SK-N-SH (cell line): ENCODE data around the gene SLC25A20. TPM values are rescaled to one million over a fixed set of nuclear protein-coding genes. Genes with fewer than 3 reads are reported as not detected.
"Not testable (repeated sequence)": the region's sequence is repeated elsewhere in the genome, so short reads cannot be mapped to it uniquely, and the experiment has no call there.

Experiments used
- CTCF ChIA-PET: fragments of 300-600, 350-600 bp; formaldehyde crosslinking; extraction: SDS; loops from one replicate; lab custom pipeline; 2021; lab: Yijun Ruan, JAX
- POLR2A ChIA-PET: fragments of 350-600 bp; sonication (Branson Sonifier 250); formaldehyde crosslinking; extraction: SDS; loops from one replicate; lab custom pipeline; 2020; ENCODE audit warnings: antibody characterized with exemption, inconsistent platforms; lab: Yijun Ruan, JAX
- DNase-seq: peaks from one replicate; pipeline ENCODE4 v3.0.0; 2012
- H2AFZ ChIP-seq: fragments of 200-600 bp; sonication (generic); 2 replicates; pipeline ENCODE4 v1.8.1; 2016; ENCODE audit warnings: antibody characterized with exemption, mild to moderate bottlenecking, low read depth
- H3F3A ChIP-seq: fragments of 200-600 bp; sonication (generic); replicated peaks from 2 replicates; pipeline ENCODE3; 2016; ENCODE audit warnings: antibody characterized with exemption, mild to moderate bottlenecking; ENCODE audit not compliant: insufficient read depth
- H3K27ac ChIP-seq, 2 experiments: fragments of 200-500 bp in 1 of 2; fragments of 200-600 bp in 1 of 2; sonication (Bioruptor generic) in 1 of 2; sonication (generic), shearing (Covaris generic) in 1 of 2; 2 replicates each; pipeline versions ENCODE4 v1.5.1 to v1.6.1; 2014 to 2016; ENCODE audit warnings: low read depth in 2 of 2, inconsistent platforms in 1 of 2, low read length in 1 of 2, mild to moderate bottlenecking in 1 of 2, mixed read lengths in 1 of 2
- H3K27me3 ChIP-seq: fragments of 200-600 bp; sonication (generic), shearing (Covaris generic); 2 replicates; pipeline ENCODE4 v1.6.1; 2016; ENCODE audit warnings: mixed run types; ENCODE audit not compliant: insufficient read depth
- H3K36me3 ChIP-seq, 2 experiments: fragments of 200-500 bp in 1 of 2; fragments of 200-600 bp in 1 of 2; sonication (Bioruptor generic) in 1 of 2; sonication (generic) in 1 of 2; replicated peaks in 1 of 2; 2 replicates each; pipeline versions ENCODE3 to v1.5.1; 2014 to 2016; ENCODE audit warnings: low read length in 1 of 2, mild to moderate bottlenecking in 1 of 2; ENCODE audit not compliant: insufficient read depth in 2 of 2, control insufficient read depth in 1 of 2
- H3K4me1 ChIP-seq, 2 experiments: fragments of 200-500 bp in 1 of 2; fragments of 200-600 bp in 1 of 2; sonication (Bioruptor generic) in 1 of 2; sonication (generic), shearing (Covaris generic) in 1 of 2; 2 replicates each; pipeline versions ENCODE4 v1.5.1 to v1.6.1; 2014 to 2016; ENCODE audit warnings: low read depth in 1 of 2, low read length in 1 of 2, mixed run types in 1 of 2; ENCODE audit not compliant: insufficient read depth in 2 of 2, control insufficient read depth in 1 of 2
- H3K4me2 ChIP-seq: fragments of 200-600 bp; sonication (generic), shearing (Covaris generic); 2 replicates; pipeline ENCODE4 v1.6.1; 2017; ENCODE audit warnings: mixed run types
- H3K4me3 ChIP-seq, 2 experiments: fragments of 200-500 bp in 1 of 2; fragments of 200-600 bp in 1 of 2; sonication (Bioruptor generic) in 1 of 2; sonication (generic), shearing (Covaris generic) in 1 of 2; 2 replicates each; pipeline versions ENCODE4 v1.5.1 to v1.8.1; 2014 to 2016; ENCODE audit warnings: low read depth in 2 of 2, inconsistent platforms in 1 of 2, low read length in 1 of 2, mild to moderate bottlenecking in 1 of 2, mixed read lengths in 1 of 2, moderate library complexity in 1 of 2
- H3K79me2 ChIP-seq: fragments of 200-600 bp; sonication (generic); 2 replicates; pipeline ENCODE4 v1.8.1; 2017; ENCODE audit warnings: mild to moderate bottlenecking; ENCODE audit not compliant: insufficient read depth
- H3K9ac ChIP-seq: fragments of 200-600 bp; sonication (generic); 2 replicates; pipeline ENCODE4 v1.6.1; 2017; ENCODE audit warnings: mixed run types
- H3K9me2 ChIP-seq: fragments of 200-600 bp; sonication (generic); 2 replicates; pipeline ENCODE4 v1.6.1; 2017; ENCODE audit warnings: mixed run types
- H3K9me3 ChIP-seq: fragments of 200-600 bp; sonication (generic); 2 replicates; pipeline ENCODE4 v1.6.1; 2017; ENCODE audit warnings: mixed run types, mild to moderate bottlenecking, moderate library complexity
- H4K20me1 ChIP-seq: fragments of 200-600 bp; sonication (generic); 2 replicates; pipeline ENCODE4 v1.6.1; 2017; ENCODE audit warnings: mild to moderate bottlenecking, mixed run types; ENCODE audit not compliant: insufficient read depth
- CTCF ChIP-seq: fragments of 200-600 bp; sonication (generic); IDR thresholded peaks from 2 replicates; pipeline ENCODE4 v1.6.1; 2017; ENCODE audit warnings: antibody characterized with exemption, mild to moderate bottlenecking, moderate library complexity
- EZH2phosphoT487 ChIP-seq: fragments of 200-600 bp; sonication (generic); IDR thresholded peaks from 2 replicates; pipeline ENCODE4 v1.6.1; 2017; ENCODE audit warnings: low read depth, mixed run types, mild to moderate bottlenecking, antibody characterized with exemption, moderate library complexity, borderline replicate concordance
- FOSL2 ChIP-seq: IDR thresholded peaks from 2 replicates; pipeline ENCODE4 v1.4.0; 2012; ENCODE audit warnings: low read depth, mild to moderate bottlenecking, moderate library complexity, borderline replicate concordance
- FOXM1 ChIP-seq: IDR thresholded peaks from 2 replicates; pipeline ENCODE4 v1.4.0; 2012; ENCODE audit warnings: low read depth, mild to moderate bottlenecking
- IRF3 ChIP-seq: fragments of 150-350 bp; IDR thresholded peaks from 2 replicates; pipeline ENCODE4 v1.6.1; 2016; ENCODE audit warnings: mild to moderate bottlenecking, low read depth, low read length
- MAX ChIP-seq: IDR thresholded peaks from 2 replicates; pipeline ENCODE4 v1.4.0; 2012; ENCODE audit warnings: low read depth
- MXI1 ChIP-seq: IDR thresholded peaks from 2 replicates; pipeline ENCODE4 v1.6.1; 2012; ENCODE audit warnings: mild to moderate bottlenecking, low read depth, low read length, improper control_type of control experiment
- NFIC ChIP-seq: IDR thresholded peaks from 2 replicates; pipeline ENCODE4 v1.4.0; 2012; ENCODE audit warnings: borderline replicate concordance
- PBX3 ChIP-seq: IDR thresholded peaks from 2 replicates; pipeline ENCODE4; 2012
- POLR2AphosphoS5 ChIP-seq: IDR thresholded peaks from 2 replicates; pipeline ENCODE4 v1.6.1; 2012; ENCODE audit warnings: low read depth, low read length
- RAD21 ChIP-seq: IDR thresholded peaks from 2 replicates; pipeline ENCODE4 v1.6.1; 2012; ENCODE audit warnings: mild to moderate bottlenecking, low read length
- RCOR1 ChIP-seq: fragments of 150-350 bp; IDR thresholded peaks from 2 replicates; pipeline ENCODE4 v1.6.1; 2017; ENCODE audit warnings: antibody characterized with exemption, low read length
- SMC3 ChIP-seq: IDR thresholded peaks from 2 replicates; pipeline ENCODE4 v1.6.1; 2012; ENCODE audit warnings: low read depth, low read length, improper control_type of control experiment
- TAF1 ChIP-seq: IDR thresholded peaks from 2 replicates; pipeline ENCODE4 v1.6.1; 2012; ENCODE audit warnings: low read depth, mild to moderate bottlenecking, low read length, moderate library complexity, borderline replicate concordance
- TCF12 ChIP-seq: IDR thresholded peaks from 2 replicates; pipeline ENCODE4 v1.4.0; 2012
- TEAD4 ChIP-seq: IDR thresholded peaks from 2 replicates; pipeline ENCODE4 v1.4.0; 2012; ENCODE audit warnings: mild to moderate bottlenecking, borderline replicate concordance; ENCODE audit not compliant: insufficient read depth
- WGBS: methylation state at CpG from one replicate; pipeline ENCODE4 v1.1.6; 2017; ENCODE audit warnings: low lambda C conversion rate; 5-methylcytosine and 5-hydroxymethylcytosine counted together
- polyA plus RNA-seq, 3 experiments: library from polyadenylated mRNA; depleted of rRNA; stranded (reverse); fragments of >200 nt; gene quantifications; 2 replicates each; pipeline ENCODE4 v1.2.3, GENCODE V29; 2012

SLC25A20 gene
- polyA plus RNA-seq, 1 of the 3 experiments (the other 2 are of a cell fraction): 30.3 TPM

- 100% methylated on average over 1 of the region's 1 CpG for WGBS
- no peaks in the 10 kb centered on the region for H3K27me3 ChIP-seq
- no peak for DNase-seq
- no peak overlapping the region for H3K4me2 ChIP-seq
- peaks cover 0 to 3% of the 10 kb centered on the region in 2 experiments; a peak in 1 of 4 replicates for H3K4me1 ChIP-seq
- H3K9ac ChIP-seq: no peak overlapping the region
- POLR2A ChIA-PET: no interaction called here
- H3K4me3 ChIP-seq: no peak overlapping the region
- CTCF ChIA-PET: interaction anchor here (0.7 kb wide), 1 partner anchor 58 kb away, joined by 3 read pairs; no protein-coding TSS in a partner anchor
- H3K36me3 ChIP-seq: no peaks in the 10 kb centered on the region
- no peaks in the 10 kb centered on the region for H3K9me2 ChIP-seq
- H3K27ac ChIP-seq: no peak overlapping the region
- TF ChIP-seq CTCF (no peak), RCOR1 (no peak), FOXM1 (no peak)
- peaks cover 22% of the 10 kb centered on the region for H3F3A ChIP-seq
- H2AFZ ChIP-seq: no peak overlapping the region
- H4K20me1 ChIP-seq: peaks cover 7% of the 10 kb centered on the region; the same call in 1 of the 2 replicates
- no peaks in the 10 kb centered on the region for H3K9me3 ChIP-seq
- peaks cover 19% of the 10 kb centered on the region for H3K79me2 ChIP-seq
These were observed 16.6 kb upstream of the SLC25A20 start for GRCh38 chr3:48915296-48915695.

- H3K4me2 ChIP-seq, H3K79me2 ChIP-seq, H2AFZ ChIP-seq, H3K9me3 ChIP-seq, H3K4me1 ChIP-seq, H3K9ac ChIP-seq, DNase-seq, CTCF ChIA-PET, H3K9me2 ChIP-seq, H3K36me3 ChIP-seq, H4K20me1 ChIP-seq, H3F3A ChIP-seq, H3K27ac ChIP-seq, H3K27me3 ChIP-seq, H3K4me3 ChIP-seq: not testable (repeated sequence)
- POLR2A ChIA-PET: interaction anchor here (0.7 kb wide), 1 partner anchor 193 kb away, joined by 3 read pairs; no protein-coding TSS in a partner anchor
- WGBS: 99% methylated on average over 13 of the region's 13 CpGs
These were observed 8.3 kb upstream of the SLC25A20 start for GRCh38 chr3:48907026-48907425.

- 95% methylated on average over 4 of the region's 4 CpGs for WGBS
- Histone ChIP-seq H3K4me1 (peaks cover 7 to 9% of the 10 kb centered on the region in 2 experiments; a peak in 1 of 4 replicates), H4K20me1 (no peaks in the 10 kb centered on the region), H3K27me3 (no peaks in the 10 kb centered on the region), H2AFZ (peak overlapping the region; percentile 95), H3K9ac (peak overlapping the region; percentile 39; the same call in 1 of the 2 replicates), H3K4me3 (peak overlapping the region; percentile 64 to 85), H3K9me2 (no peaks in the 10 kb centered on the region), H3K4me2 (peak overlapping the region; percentile 94), H3F3A (no peaks in the 10 kb centered on the region), H3K79me2 (no peaks in the 10 kb centered on the region), H3K27ac (peak overlapping the region; percentile 48 to 59; a peak in 3 of 4 replicates), H3K36me3 (no peaks in the 10 kb centered on the region), H3K9me3 (no peaks in the 10 kb centered on the region)
- ChIA-PET POLR2A (interaction anchor here (1.0 to 2.0 kb wide), 2 partner anchors 20 to 182 kb away, joined by 3 to 6 read pairs; partner anchors contain the start of genes ARIH2 and IP6K2), CTCF (no interaction called here)
- DNase-seq: no peak
- TF ChIP-seq FOSL2 (no peak), IRF3 (no peak), PBX3 (no peak), MXI1 (no peak), NFIC (no peak), SMC3 (no peak), RAD21 (no peak), TCF12 (no peak), MAX (no peak), TAF1 (no peak), RCOR1 (no peak), POLR2AphosphoS5 (no peak), EZH2phosphoT487 (no peak), TEAD4 (no peak)
These were observed 591 bp upstream of the SLC25A20 start for GRCh38 chr3:48899273-48899672.
